Neural crest cell (in vitro differentiated cells): Measurements from ENCODE around the gene ZNF804B. TPM values are rescaled to one million over a fixed set of nuclear protein-coding genes. Genes with fewer than 3 reads are reported as not detected.

Source experiments
- DNase-seq: peaks from one replicate; pipeline ENCODE4 v3.0.0; 2021; ENCODE audit warnings: low read depth, mixed read lengths, low spot score
- H3K27ac Mint-ChIP-seq: one replicate; pipeline ENCODE4 v1.8.0; 2021; ENCODE audit warnings: mild to moderate bottlenecking, mixed read lengths; ENCODE audit not compliant: unreplicated experiment
- H3K27me3 Mint-ChIP-seq: 2 replicates; pipeline ENCODE4 v1.8.0; 2021; ENCODE audit warnings: low read depth, mild to moderate bottlenecking, mixed read lengths
- H3K36me3 Mint-ChIP-seq: 2 replicates; pipeline ENCODE4 v1.8.0; 2021; ENCODE audit warnings: low read depth, mild to moderate bottlenecking, mixed read lengths
- H3K4me1 Mint-ChIP-seq: 2 replicates; pipeline ENCODE4 v1.8.0; 2021; ENCODE audit warnings: mixed read lengths
- H3K4me3 Mint-ChIP-seq: one replicate; pipeline ENCODE4 v1.8.0; 2021; ENCODE audit warnings: mild to moderate bottlenecking, mixed read lengths
- H3K9me3 Mint-ChIP-seq: 2 replicates; pipeline ENCODE4 v1.8.0; 2021; ENCODE audit warnings: mixed read lengths
- CTCF ChIP-seq: fragments of 200-600 bp; sonication (generic); conservative IDR thresholded peaks from 2 replicates; pipeline ENCODE4 v1.5.0; 2021; ENCODE audit warnings: antibody characterized with exemption, mild to moderate bottlenecking
- total RNA-seq: library from RNA; stranded (reverse); gene quantifications from 2 replicates; pipeline ENCODE4 v1.2.1, GENCODE V29; 2021

Gene ZNF804B
- total RNA-seq, 1 donor from 2014 or later: not detected

GRCh38 chr7:89067048-89067447, 307.5 kb downstream of the ZNF804B start:
- no peaks in the 10 kb centered on the region for H3K9me3 Mint-ChIP-seq

GRCh38 chr7:89072081-89072480, 312.6 kb downstream of the ZNF804B start:
- Mint-ChIP-seq H3K36me3 (peaks cover 2% of the 10 kb centered on the region), H3K4me1 (no peaks in the 10 kb centered on the region), H3K4me3 (no peak overlapping the region), H3K27ac (no peak overlapping the region), H3K27me3 (no peaks in the 10 kb centered on the region), H3K9me3 (peaks cover 10% of the 10 kb centered on the region)
- TF ChIP-seq CTCF: no peak
- DNase-seq: no peak

More at GRCh38 chr7:89067048-89067447, 307.5 kb downstream of the ZNF804B start:
- no peak for TF ChIP-seq CTCF
- no peak overlapping the region for H3K27ac Mint-ChIP-seq
- no peak overlapping the region for H3K4me3 Mint-ChIP-seq
- H3K36me3 Mint-ChIP-seq: no peaks in the 10 kb centered on the region
- no peaks in the 10 kb centered on the region for H3K4me1 Mint-ChIP-seq
- no peak for DNase-seq
- H3K27me3 Mint-ChIP-seq: no peaks in the 10 kb centered on the region

GRCh38 chr7:89073776-89074175, 314.3 kb downstream of the ZNF804B start:
- Mint-ChIP-seq H3K27me3 (no peaks in the 10 kb centered on the region), H3K9me3 (peaks cover 10% of the 10 kb centered on the region), H3K36me3 (peaks cover 2% of the 10 kb centered on the region), H3K4me3 (no peak overlapping the region), H3K4me1 (no peaks in the 10 kb centered on the region), H3K27ac (no peak overlapping the region)
- no peak for TF ChIP-seq CTCF
- no peak for DNase-seq

- DNase-seq: no peak
- Mint-ChIP-seq H3K9me3 (peaks cover 10% of the 10 kb centered on the region), H3K27ac (no peak overlapping the region), H3K36me3 (peaks cover 2% of the 10 kb centered on the region), H3K27me3 (no peaks in the 10 kb centered on the region), H3K4me3 (no peak overlapping the region), H3K4me1 (no peaks in the 10 kb centered on the region)
- TF ChIP-seq CTCF: no peak
Observed at GRCh38 chr7:89077992-89078391, 318.5 kb downstream of the ZNF804B start.

GRCh38 chr7:89085580-89085979, 326.1 kb downstream of the ZNF804B start:
- Mint-ChIP-seq H3K27me3 (no peaks in the 10 kb centered on the region), H3K4me3 (no peak overlapping the region), H3K9me3 (no peaks in the 10 kb centered on the region), H3K36me3 (no peaks in the 10 kb centered on the region), H3K4me1 (no peaks in the 10 kb centered on the region), H3K27ac (no peak overlapping the region)
- no peak for DNase-seq
- no peak for TF ChIP-seq CTCF

- Mint-ChIP-seq H3K27me3 (no peaks in the 10 kb centered on the region), H3K4me1 (no peaks in the 10 kb centered on the region), H3K4me3 (no peak overlapping the region), H3K27ac (no peak overlapping the region), H3K36me3 (no peaks in the 10 kb centered on the region), H3K9me3 (no peaks in the 10 kb centered on the region)
- TF ChIP-seq CTCF: no peak
- DNase-seq: no peak
Observed at GRCh38 chr7:89091550-89091949, 332.1 kb downstream of the ZNF804B start.
